Prostate gland (tissue), 2 donors: ENCODE data around the gene HSPB6.

Experiments used
- POLR2A ChIP-seq: fragments of 450-650 bp; IDR thresholded peaks from one replicate; pipeline ENCODE4 v1.6.1; 2016; ENCODE audit warnings: antibody characterized with exemption, mild to moderate bottlenecking
- POLR2AphosphoS5 ChIP-seq: sonication (generic); formaldehyde crosslinking; IDR thresholded peaks from one replicate; pipeline ENCODE4 v1.6.1; 2017; ENCODE audit warnings: antibody characterized with exemption
- TF ChIP-seq, protein P1 (sequence below), 4 experiments: fragments of 200-600 bp in 2 of 4; fragments of 450-650 bp in 2 of 4; sonication (generic) in 2 of 4; IDR thresholded peaks; 1 replicate in 3 of 4; 2 replicates in 1 of 4; pipeline ENCODE4 v1.5.1; 2016 to 2019; ENCODE audit warnings: antibody characterized with exemption in 4 of 4, mild to moderate bottlenecking in 2 of 4, moderate library complexity in 2 of 4

GRCh38 chr19:35790981-35791813 is 34.4 kb upstream of the HSPB6 start:
- TF ChIP-seq, protein P1, sequence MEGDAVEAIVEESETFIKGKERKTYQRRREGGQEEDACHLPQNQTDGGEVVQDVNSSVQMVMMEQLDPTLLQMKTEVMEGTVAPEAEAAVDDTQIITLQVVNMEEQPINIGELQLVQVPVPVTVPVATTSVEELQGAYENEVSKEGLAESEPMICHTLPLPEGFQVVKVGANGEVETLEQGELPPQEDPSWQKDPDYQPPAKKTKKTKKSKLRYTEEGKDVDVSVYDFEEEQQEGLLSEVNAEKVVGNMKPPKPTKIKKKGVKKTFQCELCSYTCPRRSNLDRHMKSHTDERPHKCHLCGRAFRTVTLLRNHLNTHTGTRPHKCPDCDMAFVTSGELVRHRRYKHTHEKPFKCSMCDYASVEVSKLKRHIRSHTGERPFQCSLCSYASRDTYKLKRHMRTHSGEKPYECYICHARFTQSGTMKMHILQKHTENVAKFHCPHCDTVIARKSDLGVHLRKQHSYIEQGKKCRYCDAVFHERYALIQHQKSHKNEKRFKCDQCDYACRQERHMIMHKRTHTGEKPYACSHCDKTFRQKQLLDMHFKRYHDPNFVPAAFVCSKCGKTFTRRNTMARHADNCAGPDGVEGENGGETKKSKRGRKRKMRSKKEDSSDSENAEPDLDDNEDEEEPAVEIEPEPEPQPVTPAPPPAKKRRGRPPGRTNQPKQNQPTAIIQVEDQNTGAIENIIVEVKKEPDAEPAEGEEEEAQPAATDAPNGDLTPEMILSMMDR (IDR thresholded peaks at IDR 0.05): no peak
- TF ChIP-seq POLR2AphosphoS5: no peak
- TF ChIP-seq POLR2A: no peak
